Tibial nerve (tissue), 4 donors: ENCODE measurements around the gene ZNF554.

Experiments used
- EP300 ChIP-seq, 2 donors: sonication (generic); formaldehyde crosslinking; IDR thresholded peaks; one replicate each; pipeline ENCODE4 v1.6.1; 2017; ENCODE audit warnings: antibody characterized with exemption in 2 of 2, mild to moderate bottlenecking in 1 of 2
- POLR2A ChIP-seq, 2 donors: fragments of 450-650 bp; IDR thresholded peaks; one replicate each; pipeline ENCODE4 v1.6.1; 2017; ENCODE audit warnings: antibody characterized with exemption in 2 of 2, mild to moderate bottlenecking in 2 of 2, moderate library complexity in 2 of 2
- TF ChIP-seq, protein P1 (sequence below), 5 experiments: fragments of 200-600 bp in 3 of 5; fragments of 450-650 bp in 2 of 5; sonication (generic) in 3 of 5; IDR thresholded peaks; one replicate each; pipeline ENCODE4 v1.5.1; 2016 to 2019; ENCODE audit warnings: antibody characterized with exemption in 5 of 5, mild to moderate bottlenecking in 3 of 5, moderate library complexity in 2 of 5

DNA sequence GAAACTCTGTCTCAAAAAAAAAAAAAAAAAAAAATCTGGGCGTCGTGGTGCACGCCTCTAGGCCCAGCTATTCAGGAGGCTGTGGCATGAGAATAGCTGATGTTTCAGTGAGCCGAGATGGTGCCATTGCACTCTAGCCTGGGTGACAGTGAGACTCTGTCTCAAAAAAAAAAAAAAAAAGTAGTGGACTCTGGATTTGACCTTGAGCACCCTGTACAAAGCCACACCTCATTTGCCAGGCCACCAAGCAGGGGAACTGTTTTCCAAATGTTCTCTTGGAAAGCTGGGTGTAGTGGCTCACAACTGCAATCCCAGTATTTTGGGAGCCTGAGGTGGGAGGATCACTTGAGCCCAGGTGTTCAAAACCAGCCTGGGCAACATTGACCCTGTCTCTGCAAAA, 17.8 kb downstream of the ZNF554 start:
- TF ChIP-seq, protein P1, sequence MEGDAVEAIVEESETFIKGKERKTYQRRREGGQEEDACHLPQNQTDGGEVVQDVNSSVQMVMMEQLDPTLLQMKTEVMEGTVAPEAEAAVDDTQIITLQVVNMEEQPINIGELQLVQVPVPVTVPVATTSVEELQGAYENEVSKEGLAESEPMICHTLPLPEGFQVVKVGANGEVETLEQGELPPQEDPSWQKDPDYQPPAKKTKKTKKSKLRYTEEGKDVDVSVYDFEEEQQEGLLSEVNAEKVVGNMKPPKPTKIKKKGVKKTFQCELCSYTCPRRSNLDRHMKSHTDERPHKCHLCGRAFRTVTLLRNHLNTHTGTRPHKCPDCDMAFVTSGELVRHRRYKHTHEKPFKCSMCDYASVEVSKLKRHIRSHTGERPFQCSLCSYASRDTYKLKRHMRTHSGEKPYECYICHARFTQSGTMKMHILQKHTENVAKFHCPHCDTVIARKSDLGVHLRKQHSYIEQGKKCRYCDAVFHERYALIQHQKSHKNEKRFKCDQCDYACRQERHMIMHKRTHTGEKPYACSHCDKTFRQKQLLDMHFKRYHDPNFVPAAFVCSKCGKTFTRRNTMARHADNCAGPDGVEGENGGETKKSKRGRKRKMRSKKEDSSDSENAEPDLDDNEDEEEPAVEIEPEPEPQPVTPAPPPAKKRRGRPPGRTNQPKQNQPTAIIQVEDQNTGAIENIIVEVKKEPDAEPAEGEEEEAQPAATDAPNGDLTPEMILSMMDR (IDR thresholded peaks at IDR 0.05) = no peak
- TF ChIP-seq POLR2A (IDR thresholded peaks at IDR 0.05) (no peak), EP300 (IDR thresholded peaks at IDR 0.05) (no peak)
